ENCODE data around the gene SNRK. TPM values are rescaled to one million over a fixed set of nuclear protein-coding genes. Genes with fewer than 3 reads are reported as not detected.

Gene SNRK
- total and polyA plus RNA-seq, 4 donors, result 40.7 to 79.2 (median 48.7) TPM

DNA sequence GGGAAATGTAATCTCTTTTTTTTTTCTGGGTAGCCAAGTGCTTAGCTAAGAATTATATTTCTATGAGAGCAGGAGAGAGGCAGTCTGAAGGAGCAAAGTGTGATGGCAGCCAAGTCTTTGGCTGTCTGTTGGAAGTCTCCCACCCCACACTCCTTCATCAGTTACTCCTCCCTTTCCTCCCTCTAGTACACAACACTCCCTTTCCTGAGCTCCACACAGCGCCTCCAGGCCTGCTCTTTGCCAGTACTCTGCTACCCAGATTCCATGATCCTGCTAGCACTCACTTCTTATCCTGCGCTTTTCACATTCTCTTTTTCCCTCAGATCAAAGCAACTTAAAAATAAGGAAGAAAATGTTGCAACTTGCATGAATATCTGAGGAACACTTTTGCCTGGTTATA is 37.4 kb upstream of the SNRK start:
- Histone ChIP-seq H3K4me1 (ENCODE audit: control insufficient read depth, insufficient read depth, low read length) (peaks cover 3% of the 10 kb centered on the region), H3K27me3 (ENCODE audit: control insufficient read depth, insufficient read depth, low read length) (no peaks in the 10 kb centered on the region), H3K9me3 (ENCODE audit: control insufficient read depth, insufficient read depth, low read length) (no peaks in the 10 kb centered on the region), H3K27ac (ENCODE audit: low read depth, low read length) (no peak overlapping the region), H3K4me3 (ENCODE audit: low read depth, low read length) (no peak overlapping the region), H3K36me3 (ENCODE audit: control insufficient read depth, insufficient read depth, low read length) (no peaks in the 10 kb centered on the region)
- peak in 1 of 6 donors; percentile 13 for DNase-seq (ENCODE audit: low read depth in 4 of 6, low spot score in 6 of 6)
- 94% methylated on average over 2 of the region's 2 CpGs for WGBS (ENCODE audit: insufficient coverage)

DNA sequence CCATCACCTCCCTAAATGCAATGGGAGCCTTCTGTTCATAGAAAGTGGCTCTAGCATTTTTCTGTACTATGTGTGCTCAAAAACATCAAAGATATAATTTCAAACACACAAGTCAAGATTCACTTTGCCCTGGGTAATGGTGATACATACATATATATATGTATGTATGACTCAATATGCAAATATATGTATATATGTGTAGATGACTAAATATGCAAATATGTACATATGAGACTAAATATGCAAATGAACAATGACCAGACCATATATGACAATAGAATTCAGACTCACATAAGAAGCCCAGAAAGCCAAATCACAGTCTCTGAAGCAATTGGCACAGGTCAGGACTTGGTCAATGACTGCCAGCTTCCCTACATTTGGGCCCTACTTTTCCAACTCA is 36.9 kb upstream of the SNRK start:
- H3K4me3 ChIP-seq (ENCODE audit: low read depth, low read length), result no peak overlapping the region
- DNase-seq (ENCODE audit: low read depth in 4 of 6, low spot score in 6 of 6), result no peak

DNA sequence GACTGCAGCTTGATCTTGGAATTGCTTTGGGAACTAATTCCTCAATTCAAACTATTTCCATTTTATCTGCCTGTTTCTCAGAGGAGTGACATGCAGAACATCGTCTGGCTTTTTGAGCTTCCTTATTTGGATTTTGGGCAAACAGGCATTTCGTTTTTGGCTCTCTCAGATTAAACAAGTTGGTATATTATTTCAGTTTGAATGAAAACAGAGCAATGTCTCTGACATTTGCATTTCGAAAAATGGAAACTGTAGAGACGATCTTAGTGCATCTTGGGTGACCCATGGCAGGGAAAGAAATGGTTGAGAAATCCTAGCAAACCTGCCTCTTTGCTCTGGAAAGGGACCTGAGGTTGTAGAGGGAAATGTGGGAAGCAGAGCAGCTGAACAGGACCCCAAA is 33.0 kb upstream of the SNRK start:
- H3K27ac ChIP-seq (ENCODE audit: low read depth, low read length), result no peak overlapping the region
- WGBS (ENCODE audit: insufficient coverage), result 100% methylated on average over 4 of the region's 4 CpGs
- no peaks in the 10 kb centered on the region for H3K9me3 ChIP-seq (ENCODE audit: control insufficient read depth, insufficient read depth, low read length)
- no peak overlapping the region for H3K4me3 ChIP-seq (ENCODE audit: low read depth, low read length)
- H3K4me1 ChIP-seq (ENCODE audit: control insufficient read depth, insufficient read depth, low read length), result no peaks in the 10 kb centered on the region
- no peak for DNase-seq (ENCODE audit: low read depth in 4 of 6, low spot score in 6 of 6)
- no peaks in the 10 kb centered on the region for H3K36me3 ChIP-seq (ENCODE audit: control insufficient read depth, insufficient read depth, low read length)
- H3K27me3 ChIP-seq (ENCODE audit: control insufficient read depth, insufficient read depth, low read length), result no peaks in the 10 kb centered on the region

More for the DNA sequence above, 36.9 kb upstream of the SNRK start:
- Histone ChIP-seq H3K9me3 (ENCODE audit: control insufficient read depth, insufficient read depth, low read length) (no peaks in the 10 kb centered on the region), H3K27ac (ENCODE audit: low read depth, low read length) (no peak overlapping the region), H3K27me3 (ENCODE audit: control insufficient read depth, insufficient read depth, low read length) (no peaks in the 10 kb centered on the region), H3K4me1 (ENCODE audit: control insufficient read depth, insufficient read depth, low read length) (peaks cover 3% of the 10 kb centered on the region), H3K36me3 (ENCODE audit: control insufficient read depth, insufficient read depth, low read length) (no peaks in the 10 kb centered on the region)

DNA sequence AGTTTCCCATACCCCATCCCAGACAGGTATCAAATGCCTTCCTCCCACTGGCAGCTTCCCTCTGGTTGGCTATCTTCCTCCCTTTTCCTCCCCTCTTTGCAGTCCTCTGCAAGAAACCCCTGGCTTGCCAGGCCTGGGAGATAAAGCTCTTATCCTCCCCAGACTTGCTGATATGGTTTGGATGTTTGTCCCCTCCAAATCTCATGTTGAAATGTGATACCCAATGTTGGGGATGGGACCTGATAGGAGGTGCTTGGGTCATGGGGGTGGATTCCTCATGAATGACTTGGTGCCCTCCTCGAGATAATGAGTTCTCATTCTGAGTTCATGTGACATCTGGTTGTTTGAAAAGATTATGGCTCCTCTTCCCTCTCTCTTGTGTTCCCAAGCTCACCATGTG is 32.2 kb upstream of the SNRK start:
- no peak overlapping the region for H3K4me3 ChIP-seq (ENCODE audit: low read depth, low read length)
- H3K9me3 ChIP-seq (ENCODE audit: control insufficient read depth, insufficient read depth, low read length), result no peaks in the 10 kb centered on the region
- no peaks in the 10 kb centered on the region for H3K27me3 ChIP-seq (ENCODE audit: control insufficient read depth, insufficient read depth, low read length)
- WGBS (ENCODE audit: insufficient coverage), result no CpG with 5 or more reads among the region's 1 CpG
- no peak overlapping the region for H3K27ac ChIP-seq (ENCODE audit: low read depth, low read length)
- no peaks in the 10 kb centered on the region for H3K4me1 ChIP-seq (ENCODE audit: control insufficient read depth, insufficient read depth, low read length)
- DNase-seq (ENCODE audit: low read depth in 4 of 6, low spot score in 6 of 6), result no peak
- no peaks in the 10 kb centered on the region for H3K36me3 ChIP-seq (ENCODE audit: control insufficient read depth, insufficient read depth, low read length)

DNA sequence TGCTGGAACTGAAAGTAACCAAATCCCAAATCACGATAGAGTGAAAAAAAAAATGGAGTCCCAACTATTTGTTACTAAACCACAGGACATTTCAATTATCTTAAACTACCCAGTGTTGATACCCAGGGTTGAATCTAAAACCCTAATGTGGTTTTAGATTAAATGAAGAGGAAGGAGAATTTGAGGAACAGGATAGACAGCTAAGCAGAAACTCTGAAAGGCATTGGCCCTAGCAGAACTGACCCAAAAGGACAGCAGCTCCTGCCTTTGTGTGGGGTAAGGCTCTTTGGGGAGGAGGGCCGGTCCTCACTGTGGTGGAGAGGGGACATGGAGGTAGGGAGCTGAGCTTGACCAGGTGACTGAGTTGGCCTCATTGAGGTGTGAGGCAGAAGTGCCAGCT is 30.7 kb upstream of the SNRK start:
- Histone ChIP-seq H3K27ac (ENCODE audit: low read depth, low read length) (no peak overlapping the region), H3K9me3 (ENCODE audit: control insufficient read depth, insufficient read depth, low read length) (no peaks in the 10 kb centered on the region), H3K27me3 (ENCODE audit: control insufficient read depth, insufficient read depth, low read length) (no peaks in the 10 kb centered on the region), H3K36me3 (ENCODE audit: control insufficient read depth, insufficient read depth, low read length) (no peaks in the 10 kb centered on the region), H3K4me1 (ENCODE audit: control insufficient read depth, insufficient read depth, low read length) (no peaks in the 10 kb centered on the region), H3K4me3 (ENCODE audit: low read depth, low read length) (no peak overlapping the region)
- WGBS (ENCODE audit: insufficient coverage), result 95% methylated on average over 1 of the region's 2 CpGs
- DNase-seq (ENCODE audit: low read depth in 4 of 6, low spot score in 6 of 6), result no peak

DNA sequence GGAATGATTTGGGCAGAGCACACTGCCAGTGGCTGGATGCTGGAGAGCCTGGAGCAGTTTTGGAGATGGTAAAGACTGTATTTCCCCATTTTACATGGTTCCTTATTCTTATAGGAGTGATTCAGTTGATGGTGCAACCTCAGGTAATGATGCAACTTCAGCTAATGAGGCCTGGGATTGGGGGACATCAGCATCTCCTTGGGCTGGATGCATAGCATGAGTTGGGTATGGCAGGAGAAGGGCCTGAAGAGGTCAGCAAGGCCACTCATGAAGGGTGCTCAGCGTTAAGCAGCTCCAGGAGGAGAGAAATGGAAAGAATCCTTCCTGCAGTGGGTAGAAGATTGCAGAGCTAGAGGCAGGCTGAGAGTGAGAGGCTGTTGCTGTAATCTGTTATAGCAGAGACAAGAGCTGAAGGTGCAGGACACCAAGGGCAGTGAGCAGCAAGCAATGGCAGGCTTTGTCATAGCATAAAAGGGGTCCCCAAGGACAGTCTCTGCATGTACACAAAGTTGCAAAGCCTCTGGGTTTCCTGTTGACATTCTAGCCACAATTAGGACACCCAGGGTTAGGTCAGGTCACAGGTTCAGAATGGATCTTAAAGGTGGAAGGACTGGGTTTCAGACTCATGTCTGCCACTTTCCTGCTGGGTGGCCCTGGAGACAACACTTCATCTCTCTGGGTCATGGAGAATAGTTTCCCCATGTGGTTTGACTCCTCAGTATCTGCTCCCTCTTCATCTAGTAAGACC is 29.5 kb upstream of the SNRK start:
- Histone ChIP-seq H3K36me3 (ENCODE audit: control insufficient read depth, insufficient read depth, low read length) (no peaks in the 10 kb centered on the region), H3K4me3 (ENCODE audit: low read depth, low read length) (no peak overlapping the region), H3K9me3 (ENCODE audit: control insufficient read depth, insufficient read depth, low read length) (no peaks in the 10 kb centered on the region), H3K27me3 (ENCODE audit: control insufficient read depth, insufficient read depth, low read length) (no peaks in the 10 kb centered on the region), H3K4me1 (ENCODE audit: control insufficient read depth, insufficient read depth, low read length) (no peaks in the 10 kb centered on the region), H3K27ac (ENCODE audit: low read depth, low read length) (no peak overlapping the region)
- 91% methylated on average over 1 of the region's 1 CpG for WGBS (ENCODE audit: insufficient coverage)
- no peak for DNase-seq (ENCODE audit: low read depth in 4 of 6, low spot score in 6 of 6)

DNA sequence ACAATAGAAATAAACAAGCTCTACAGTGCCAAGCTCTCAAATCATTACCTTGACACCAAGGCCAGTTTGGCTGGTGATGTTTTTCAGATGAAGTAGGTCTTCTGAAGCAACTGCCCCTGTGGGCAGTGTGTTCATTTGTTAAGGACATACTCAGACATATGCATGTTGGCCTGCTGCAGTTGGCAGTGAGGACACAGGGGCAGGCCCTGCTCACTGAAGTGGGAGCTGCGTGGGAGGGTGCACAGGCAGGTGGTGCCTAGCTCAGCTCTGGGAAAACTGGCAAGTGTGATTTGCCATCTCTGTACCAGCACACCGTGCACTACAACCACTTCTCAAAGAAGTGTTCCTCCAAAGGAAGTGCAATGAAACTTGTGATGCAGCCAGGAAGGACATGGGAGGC is 28.5 kb upstream of the SNRK start:
- Histone ChIP-seq H3K36me3 (ENCODE audit: control insufficient read depth, insufficient read depth, low read length) (no peaks in the 10 kb centered on the region), H3K9me3 (ENCODE audit: control insufficient read depth, insufficient read depth, low read length) (no peaks in the 10 kb centered on the region), H3K4me3 (ENCODE audit: low read depth, low read length) (no peak overlapping the region), H3K27me3 (ENCODE audit: control insufficient read depth, insufficient read depth, low read length) (no peaks in the 10 kb centered on the region), H3K4me1 (ENCODE audit: control insufficient read depth, insufficient read depth, low read length) (no peaks in the 10 kb centered on the region), H3K27ac (ENCODE audit: low read depth, low read length) (no peak overlapping the region)
- 90% methylated on average over 1 of the region's 2 CpGs for WGBS (ENCODE audit: insufficient coverage)
- no peak for DNase-seq (ENCODE audit: low read depth in 4 of 6, low spot score in 6 of 6)

DNA sequence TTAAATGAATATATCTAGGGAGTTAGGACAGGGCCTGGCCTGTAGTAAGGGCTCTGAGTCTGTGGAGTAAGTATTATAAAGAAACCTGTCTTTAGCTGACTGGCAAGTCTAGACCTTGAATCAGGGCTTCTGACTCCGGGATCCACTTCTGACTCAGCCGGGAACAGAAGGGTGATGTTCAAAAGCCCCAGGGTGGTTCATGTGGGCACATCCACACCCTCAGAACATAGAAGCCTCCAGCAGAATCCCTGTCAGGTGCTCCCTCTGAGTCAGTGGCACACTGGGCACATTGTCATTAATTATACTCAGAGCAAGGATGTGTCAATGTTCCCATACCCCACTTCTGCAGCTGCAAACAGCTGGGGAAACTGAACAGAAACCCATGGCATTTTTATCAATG is 26.7 kb upstream of the SNRK start:
- Histone ChIP-seq H3K27ac (ENCODE audit: low read depth, low read length) (no peak overlapping the region), H3K36me3 (ENCODE audit: control insufficient read depth, insufficient read depth, low read length) (no peaks in the 10 kb centered on the region), H3K4me1 (ENCODE audit: control insufficient read depth, insufficient read depth, low read length) (no peaks in the 10 kb centered on the region), H3K4me3 (ENCODE audit: low read depth, low read length) (no peak overlapping the region), H3K9me3 (ENCODE audit: control insufficient read depth, insufficient read depth, low read length) (no peaks in the 10 kb centered on the region), H3K27me3 (ENCODE audit: control insufficient read depth, insufficient read depth, low read length) (no peaks in the 10 kb centered on the region)
- WGBS (ENCODE audit: insufficient coverage), result 93% methylated on average over 2 of the region's 2 CpGs
- DNase-seq (ENCODE audit: low read depth in 4 of 6, low spot score in 6 of 6), result no peak

DNA sequence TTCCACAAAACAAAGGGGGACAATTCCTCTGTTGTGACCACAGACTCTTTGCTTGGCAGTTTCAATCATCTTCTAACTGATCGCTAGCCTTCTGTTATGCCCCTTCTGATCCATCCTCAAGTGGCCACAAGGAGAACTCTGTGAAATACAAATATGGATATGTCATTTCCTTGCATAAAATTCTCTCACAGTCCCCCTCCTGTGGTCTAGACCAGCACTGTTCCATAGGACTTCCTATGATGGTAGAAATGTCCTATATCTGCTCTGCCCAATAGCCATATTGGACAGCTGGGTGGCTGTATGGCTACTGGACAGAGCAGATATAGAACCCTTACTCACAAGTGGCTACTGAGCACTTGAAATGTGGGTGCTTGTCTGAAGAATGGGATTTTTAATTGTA is 25.9 kb upstream of the SNRK start:
- no CpG with 5 or more reads among the region's 1 CpG for WGBS (ENCODE audit: insufficient coverage)
- H3K27me3 ChIP-seq (ENCODE audit: control insufficient read depth, insufficient read depth, low read length), result no peaks in the 10 kb centered on the region
- no peak overlapping the region for H3K4me3 ChIP-seq (ENCODE audit: low read depth, low read length)
- H3K27ac ChIP-seq (ENCODE audit: low read depth, low read length), result no peak overlapping the region
- H3K4me1 ChIP-seq (ENCODE audit: control insufficient read depth, insufficient read depth, low read length), result no peaks in the 10 kb centered on the region
- no peak for DNase-seq (ENCODE audit: low read depth in 4 of 6, low spot score in 6 of 6)
- H3K36me3 ChIP-seq (ENCODE audit: control insufficient read depth, insufficient read depth, low read length), result no peaks in the 10 kb centered on the region
- no peaks in the 10 kb centered on the region for H3K9me3 ChIP-seq (ENCODE audit: control insufficient read depth, insufficient read depth, low read length)

DNA sequence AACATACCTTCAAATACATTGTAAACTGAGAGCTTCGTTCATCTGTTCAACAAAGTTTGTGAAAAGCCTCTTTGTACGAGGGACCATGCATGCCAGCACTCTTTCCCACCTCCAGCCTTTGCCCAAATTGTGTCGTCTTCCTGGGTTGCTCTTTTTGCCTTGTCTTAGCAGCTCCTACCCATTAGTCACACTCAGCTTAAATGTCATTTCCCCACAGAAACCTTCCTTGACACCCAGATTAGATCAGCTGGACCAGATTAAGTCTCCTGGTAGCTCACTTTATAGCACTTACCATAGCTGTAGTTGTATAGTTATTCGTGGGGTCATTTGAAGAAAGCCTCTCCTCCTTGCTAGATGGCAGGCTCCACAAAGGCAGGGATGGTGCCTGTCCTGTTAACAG is 24.1 kb upstream of the SNRK start:
- 83% methylated on average over 3 of the region's 4 CpGs for WGBS (ENCODE audit: insufficient coverage)
- no peaks in the 10 kb centered on the region for H3K36me3 ChIP-seq (ENCODE audit: control insufficient read depth, insufficient read depth, low read length)
- no peaks in the 10 kb centered on the region for H3K4me1 ChIP-seq (ENCODE audit: control insufficient read depth, insufficient read depth, low read length)
- no peaks in the 10 kb centered on the region for H3K27me3 ChIP-seq (ENCODE audit: control insufficient read depth, insufficient read depth, low read length)
- DNase-seq (ENCODE audit: low read depth in 4 of 6, low spot score in 6 of 6), result no peak
- no peaks in the 10 kb centered on the region for H3K9me3 ChIP-seq (ENCODE audit: control insufficient read depth, insufficient read depth, low read length)
- no peak overlapping the region for H3K27ac ChIP-seq (ENCODE audit: low read depth, low read length)
- H3K4me3 ChIP-seq (ENCODE audit: low read depth, low read length), result no peak overlapping the region

Measured in spinal cord (tissue), 10 donors.